Epithelial cell of umbilical artery (primary cell): ENCODE results near the gene TMEM184B. TPM values are rescaled to one million over a fixed set of nuclear protein-coding genes. Genes with fewer than 3 reads are reported as not detected.

ENCODE experiments used
- total RNA-seq: library from RNA; depleted of rRNA; stranded (reverse); fragments of >200 nt; gene quantifications from 2 replicates; pipeline ENCODE4 v1.2.3, GENCODE V29; 2014

The TMEM184B gene
- total RNA-seq: 19.6 and 22.7 TPM in 2 replicates

GRCh38 chr22:38272373-38273134 lies at the start of gene TMEM184B:
TSS of gene TMEM184B (minus strand) at chr22:38273010. CDS start at chr22:38247961, 25,049 bp downstream.

DNA sequence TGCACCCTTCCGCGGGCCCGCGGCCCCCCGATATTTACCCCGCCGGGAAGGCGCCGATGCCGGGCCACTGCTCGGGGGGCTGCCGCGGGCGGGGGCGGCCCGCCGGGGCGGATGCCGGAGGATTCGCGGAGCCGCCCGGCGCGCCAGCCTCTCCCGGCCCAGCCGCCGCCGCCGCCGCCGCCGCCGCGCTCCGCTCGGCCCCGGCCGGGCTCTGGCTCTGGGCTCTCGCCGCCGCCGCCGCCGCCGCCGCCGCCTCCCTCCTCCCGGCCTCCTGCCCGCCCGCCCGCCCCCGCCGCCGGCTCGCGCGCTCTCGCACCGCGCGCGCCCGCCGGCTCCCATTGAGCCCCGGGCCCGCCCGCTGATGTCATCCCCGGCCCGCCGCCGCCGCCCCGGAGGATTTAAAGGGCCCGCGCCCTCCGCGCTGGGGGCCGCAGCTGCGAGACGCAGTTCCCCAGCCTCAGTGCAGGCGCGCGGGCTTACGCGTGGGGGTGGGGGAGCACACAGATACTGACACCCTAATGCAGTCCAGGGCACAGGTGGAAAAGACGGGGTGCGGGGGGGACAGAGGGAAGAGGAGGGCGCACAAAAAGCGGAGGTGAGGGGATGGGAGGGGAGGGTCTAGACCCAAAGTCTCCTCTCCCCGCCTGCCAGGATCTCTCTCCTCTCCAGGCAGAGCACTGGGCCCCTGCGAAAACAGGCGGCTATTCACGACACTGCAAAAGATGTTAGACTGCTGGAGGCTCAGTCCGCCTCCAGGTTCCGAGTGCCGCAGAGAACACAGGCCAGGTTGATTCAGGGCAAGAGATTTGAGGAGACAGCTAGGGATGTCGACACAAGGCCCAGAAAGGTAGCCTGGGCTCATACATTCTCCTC lies 44.5 kb upstream of the TMEM184B start, which contains the start of gene CSNK1E:
CSNK1E (minus strand) TSS at position 312 of the 873 bp plus-strand sequence. CDS start 3,276 bp downstream, outside the sequence.

DNA sequence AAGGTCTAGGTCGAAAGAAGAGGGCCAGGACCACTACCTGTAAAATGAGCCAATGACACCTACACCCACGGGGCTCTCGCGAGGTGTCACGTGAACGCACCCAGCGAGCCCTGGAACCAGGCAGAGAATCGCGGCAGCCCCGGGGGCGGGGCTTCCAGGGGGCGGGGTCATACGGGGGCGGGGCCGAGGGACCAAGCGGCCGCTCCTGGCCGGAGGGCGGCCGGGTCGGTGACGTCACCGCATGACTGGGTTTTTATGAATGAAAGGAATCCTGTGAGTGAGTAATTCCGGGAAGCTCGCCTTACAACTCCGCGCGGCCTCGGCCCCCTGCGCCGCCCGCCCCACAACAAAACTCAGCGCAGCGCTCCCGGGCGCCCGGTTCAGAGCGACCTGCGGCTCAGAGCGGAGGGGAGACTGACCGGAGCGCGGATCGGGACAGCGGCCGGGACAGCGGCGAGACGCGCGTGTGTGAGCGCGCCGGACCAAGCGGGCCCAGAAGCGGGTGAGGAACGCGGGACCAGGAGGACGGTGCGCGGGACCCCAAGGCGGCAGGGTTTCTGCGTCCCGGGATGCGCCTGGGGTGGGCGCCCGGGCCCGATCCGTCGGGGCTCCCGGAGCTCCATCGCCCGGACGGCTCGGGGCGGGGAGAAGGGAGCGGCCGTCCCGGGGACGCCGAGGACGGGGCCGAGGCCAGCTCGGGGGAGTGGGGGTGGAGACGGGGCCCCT lies 70.9 kb downstream of the TMEM184B start, which contains the start of gene MAFF:
MAFF (plus strand) TSS at position 284 of the 726 bp plus-strand sequence. CDS start 11,860 bp downstream, outside the sequence.

GRCh38 chr22:38181453-38182200 lies 91.2 kb downstream of the TMEM184B start, which contains the start of gene PLA2G6:
TSS of gene PLA2G6 (minus strand) at chr22:38181830. CDS start at chr22:38169426, 12,404 bp downstream.

Other genes starting within 250 kb of the TMEM184B start
- gene PICK1, start 215.6 kb downstream of the TMEM184B start, total RNA-seq: 5.8 and 17.8 TPM in 2 replicates
- under 0.01 TPM in 1 of 2 replicates, not detected in the other for gene SLC16A8, start 188.8 kb downstream of the TMEM184B start, total RNA-seq
- not detected in 2 replicates for gene BAIAP2L2, start 162.3 kb downstream of the TMEM184B start, total RNA-seq
- gene PLA2G6, start 91.2 kb downstream of the TMEM184B start, total RNA-seq: 1.9 and 9.4 TPM in 2 replicates
- gene MAFF, start 71.0 kb downstream of the TMEM184B start, total RNA-seq: 43.5 and 66.6 TPM in 2 replicates
- 84.5 and 117 TPM in 2 replicates for gene CSNK1E, start 44.4 kb upstream of the TMEM184B start, total RNA-seq
- gene KCNJ4, start 182.2 kb upstream of the TMEM184B start, total RNA-seq: not detected in 2 replicates
- gene KDELR3, start 195.1 kb upstream of the TMEM184B start, total RNA-seq: 25.5 and 80.2 TPM in 2 replicates
- 394 and 520 TPM in 2 replicates for gene DDX17, start 233.3 kb upstream of the TMEM184B start, total RNA-seq